ENCODE data around the gene DDN.

DDN gene

GRCh38 chr12:49031573-49032161 lies 32.5 kb upstream of the DDN start:
- DNase-seq (ENCODE audit: low read depth) = no peak

GRCh38 chr12:49030714-49031572 lies 31.8 kb upstream of the DDN start:
- no peak for DNase-seq (ENCODE audit: low read depth)

- no peak for DNase-seq (ENCODE audit: low read depth)
Measured at GRCh38 chr12:49030119-49030518, 30.9 kb upstream of the DDN start.

- DNase-seq (ENCODE audit: low read depth) = no peak
Measured at GRCh38 chr12:49028666-49029275, 29.6 kb upstream of the DDN start.

- DNase-seq (ENCODE audit: low read depth) = no peak
Measured at GRCh38 chr12:49027846-49028555, 28.8 kb upstream of the DDN start.

GRCh38 chr12:49026678-49027480 lies 27.7 kb upstream of the DDN start:
- no peak for DNase-seq (ENCODE audit: low read depth)

GRCh38 chr12:49026101-49026500 lies 26.9 kb upstream of the DDN start:
- DNase-seq (ENCODE audit: low read depth) = no peak

GRCh38 chr12:49025463-49025862 lies 26.3 kb upstream of the DDN start:
- no peak for DNase-seq (ENCODE audit: low read depth)

- no peak for DNase-seq (ENCODE audit: low read depth)
Measured at GRCh38 chr12:49024543-49024942, 25.4 kb upstream of the DDN start.

- DNase-seq (ENCODE audit: low read depth) = no peak
Measured at GRCh38 chr12:49023812-49024211, 24.6 kb upstream of the DDN start.

- DNase-seq (ENCODE audit: low read depth) = no peak
Measured at GRCh38 chr12:49022558-49023178, 23.5 kb upstream of the DDN start.

GRCh38 chr12:49021292-49021915 lies 22.2 kb upstream of the DDN start:
- no peak for DNase-seq (ENCODE audit: low read depth)

GRCh38 chr12:49020441-49020840 lies 21.3 kb upstream of the DDN start:
- DNase-seq (ENCODE audit: low read depth) = no peak

GRCh38 chr12:49019443-49020324 lies 20.5 kb upstream of the DDN start:
- DNase-seq (ENCODE audit: low read depth) = peak; percentile 16

- no peak for DNase-seq (ENCODE audit: low read depth)
Measured at GRCh38 chr12:49019120-49019430, 19.9 kb upstream of the DDN start.

GRCh38 chr12:49018261-49019119 lies 19.3 kb upstream of the DDN start, which contains the start of gene PRKAG1:
PRKAG1 (minus strand) TSS chr12:49018776; CDS start chr12:49018740, 36 bp downstream.
- DNase-seq (ENCODE audit: low read depth) = peak; percentile 98

GRCh38 chr12:49017891-49018260 lies 18.7 kb upstream of the DDN start:
- DNase-seq (ENCODE audit: low read depth) = peak; percentile 60

- DNase-seq (ENCODE audit: low read depth) = no peak
Measured at GRCh38 chr12:49015196-49015595, 16.0 kb upstream of the DDN start.

- DNase-seq (ENCODE audit: low read depth) = peak; percentile 34
Measured at GRCh38 chr12:49014547-49014946, 15.4 kb upstream of the DDN start.

Measured in fibroblast of gingiva (primary cell).